CD4-positive, alpha-beta memory T cell (primary cell): ENCODE data around the gene PRIMA1. TPM values are rescaled to one million over a fixed set of nuclear protein-coding genes. Genes with fewer than 3 reads are reported as not detected.
A peak's percentile ranks its signal among the peaks of the same experiment; 100 is the strongest.

Source experiments
- CTCF ChIA-PET: fragments of 350-600 bp; sonication (Branson Sonifier 250); formaldehyde crosslinking; loops from one replicate; lab custom pipeline; 2021; ENCODE audit warnings: inconsistent platforms; ENCODE audit not compliant: partially characterized antibody; lab: Charles Lee
- POLR2A ChIA-PET: fragments of 350-600 bp; sonication (Branson Sonifier 250); formaldehyde crosslinking; loops from one replicate; lab custom pipeline; 2021; ENCODE audit not compliant: partially characterized antibody; lab: Charles Lee
- DNase-seq, 5 donors: peaks; one replicate each; pipeline versions ENCODE4 v3.0.0 to v3.0.0-alpha.2; 2020 to 2022; ENCODE audit warnings: mixed read lengths in 1 of 5
- H3K27ac ChIP-seq: one replicate; pipeline ENCODE4 v1.7.0; 2013; ENCODE audit warnings: low read depth, low read length
- H3K27me3 ChIP-seq: 2 replicates; pipeline ENCODE4 v1.7.0; 2013; ENCODE audit warnings: mild to moderate bottlenecking, low read length, moderate library complexity; ENCODE audit not compliant: insufficient read depth
- H3K36me3 ChIP-seq: 2 replicates; pipeline ENCODE4 v1.7.0; 2013; ENCODE audit warnings: mild to moderate bottlenecking, low read length, moderate library complexity; ENCODE audit not compliant: insufficient read depth
- H3K4me1 ChIP-seq: 2 replicates; pipeline ENCODE4 v1.7.0; 2013; ENCODE audit warnings: mild to moderate bottlenecking, low read length, moderate library complexity; ENCODE audit not compliant: insufficient read depth
- H3K4me3 ChIP-seq, 2 donors: one replicate each; pipeline ENCODE4 v1.7.0; 2013; ENCODE audit warnings: low read length in 2 of 2, mild to moderate bottlenecking in 1 of 2
- H3K9me3 ChIP-seq, 2 donors: one replicate each; pipeline ENCODE4 v1.7.0; 2013; ENCODE audit warnings: low read length in 2 of 2, control low read depth in 1 of 2; ENCODE audit not compliant: control insufficient read depth in 1 of 2
- H3K27ac Mint-ChIP-seq, 7 donors: one replicate each; pipeline ENCODE4 v1.8.0; 2020 to 2021; ENCODE audit warnings: mixed read lengths in 7 of 7, mild to moderate bottlenecking in 6 of 7, inconsistent platforms in 3 of 7, moderate library complexity in 3 of 7
- H3K27me3 Mint-ChIP-seq, 2 donors: one replicate each; pipeline ENCODE4 v1.8.0; 2020 to 2021; ENCODE audit warnings: mixed read lengths in 2 of 2
- H3K36me3 Mint-ChIP-seq, 2 donors: one replicate each; pipeline ENCODE4 v1.8.0; 2020 to 2021; ENCODE audit warnings: mixed read lengths in 2 of 2, inconsistent platforms in 1 of 2, mild to moderate bottlenecking in 1 of 2
- H3K4me1 Mint-ChIP-seq, 4 donors: one replicate each; pipeline ENCODE4 v1.8.0; 2020 to 2021; ENCODE audit warnings: mixed read lengths in 4 of 4, mild to moderate bottlenecking in 1 of 4
- H3K4me3 Mint-ChIP-seq, 8 donors: one replicate each; pipeline ENCODE4 v1.8.0; 2020 to 2021; ENCODE audit warnings: mixed read lengths in 8 of 8, mild to moderate bottlenecking in 7 of 8, moderate library complexity in 6 of 8, inconsistent platforms in 3 of 8
- H3K9me3 Mint-ChIP-seq, 8 donors: one replicate each; pipeline ENCODE4 v1.8.0; 2020 to 2021; ENCODE audit warnings: mixed read lengths in 8 of 8, mild to moderate bottlenecking in 5 of 8, inconsistent platforms in 3 of 8, moderate library complexity in 1 of 8
- intact Hi-C: fragments of 100-400 bp; cut with micrococcal nuclease; formaldehyde crosslinking; loops from one replicate; pipeline ENCODE4 v1.15.1; 2023
- polyA plus RNA-seq, 2 donors: library from polyadenylated mRNA; unstranded; fragments of 300-500 nt; fragmentation: Illumina TruSeq; gene quantifications; one replicate each; pipeline ENCODE4 v1.2.3, GENCODE V29; 2021
- total RNA-seq, 2 experiments: library from RNA; stranded (reverse); gene quantifications; one replicate each; pipeline ENCODE4 v1.2.3, GENCODE V29; 2021

Gene PRIMA1, protein sequence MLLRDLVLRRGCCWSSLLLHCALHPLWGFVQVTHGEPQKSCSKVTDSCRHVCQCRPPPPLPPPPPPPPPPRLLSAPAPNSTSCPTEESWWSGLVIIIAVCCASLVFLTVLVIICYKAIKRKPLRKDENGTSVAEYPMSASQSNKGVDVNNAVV
- total RNA-seq (not detected), polyA plus RNA-seq (not detected)

DNA sequence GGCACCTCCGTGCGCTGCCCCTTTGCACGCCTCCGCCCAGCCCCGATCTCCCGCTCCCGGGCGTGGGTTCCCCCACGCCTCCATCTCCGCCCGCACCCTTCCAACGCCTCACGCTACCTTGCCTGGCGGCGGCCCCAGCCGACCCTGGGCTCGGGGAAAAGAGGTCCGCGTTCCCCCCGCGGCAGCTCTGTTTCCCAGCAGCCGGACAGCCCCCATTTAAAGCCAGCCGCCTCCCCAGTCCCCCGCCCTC is at the start of gene PRIMA1:
Gene PRIMA1 (minus strand): TSS at position 193 of the 250 bp plus-strand sequence. CDS start 767 bp downstream, outside the sequence.
- ChIA-PET POLR2A (no interaction called here), CTCF (no interaction called here)
- H3K27ac ChIP-seq: no peak within 1 kb of the TSS
- H3K27me3 Mint-ChIP-seq: peaks cover 39 to 54% of the 10 kb centered on the region in 2 donors
- no peaks in the 10 kb centered on the region for H3K9me3 ChIP-seq
- peaks cover 0 to 4% (median 0%) of the 10 kb centered on the region in 8 donors for H3K9me3 Mint-ChIP-seq
- H3K4me1 Mint-ChIP-seq: peaks cover 0 to 17% (median 4%) of the 10 kb centered on the region in 4 donors
- no peaks in the 10 kb centered on the region for H3K36me3 Mint-ChIP-seq
- DNase-seq: no peak
- intact Hi-C loops: no loop called here
- H3K4me3 ChIP-seq: no peak within 1 kb of the TSS
- peak within 1 kb of the TSS in 4 of 8 donors; percentile 22 to 51 (median 40) for H3K4me3 Mint-ChIP-seq
- no peaks in the 10 kb centered on the region for H3K36me3 ChIP-seq
- peaks cover 3% of the 10 kb centered on the region for H3K27me3 ChIP-seq
- no peaks in the 10 kb centered on the region for H3K4me1 ChIP-seq
- peak within 1 kb of the TSS in 1 of 7 donors; percentile 25 for H3K27ac Mint-ChIP-seq

DNA sequence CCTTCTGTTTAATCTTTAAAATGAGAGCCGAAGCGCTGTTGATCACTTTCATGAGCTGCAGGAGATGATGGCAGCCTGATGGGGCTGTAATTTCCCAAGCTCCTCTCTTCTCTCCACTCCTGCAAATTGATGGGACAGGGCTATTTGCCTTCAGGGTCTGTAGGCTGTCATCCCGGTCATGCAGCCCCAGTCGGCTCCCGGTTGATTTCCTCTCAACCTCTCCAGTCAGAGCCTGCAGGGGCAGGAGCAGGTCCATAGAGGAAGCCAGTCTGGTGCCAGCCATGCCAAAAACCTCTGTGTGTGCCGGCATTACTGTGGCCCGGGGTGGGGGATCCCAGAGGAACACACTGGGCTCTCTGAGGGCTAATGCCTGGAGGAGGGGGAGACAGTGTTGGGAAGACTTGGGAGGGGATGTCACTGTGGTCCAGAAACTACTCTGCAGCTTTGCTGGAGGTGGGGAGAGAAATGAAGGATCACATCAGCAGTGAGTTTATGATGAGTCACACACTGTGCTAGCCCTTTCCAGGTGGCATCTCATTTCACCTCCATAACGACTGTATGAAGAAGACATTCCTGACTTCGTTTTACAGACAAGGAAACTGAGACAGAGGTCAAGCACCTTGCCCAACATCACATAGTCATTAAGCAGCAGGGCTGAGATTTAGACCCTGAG is 46.5 kb upstream of the PRIMA1 start:
- Mint-ChIP-seq H3K27ac (no peak overlapping the region), H3K9me3 (peaks cover 0 to 10% (median 4%) of the 10 kb centered on the region in 8 donors), H3K36me3 (no peaks in the 10 kb centered on the region), H3K27me3 (peaks cover 10 to 24% of the 10 kb centered on the region in 2 donors), H3K4me3 (no peak overlapping the region), H3K4me1 (no peaks in the 10 kb centered on the region)
- Histone ChIP-seq H3K4me1 (no peaks in the 10 kb centered on the region), H3K36me3 (no peaks in the 10 kb centered on the region), H3K9me3 (no peaks in the 10 kb centered on the region), H3K27me3 (no peaks in the 10 kb centered on the region), H3K4me3 (no peak overlapping the region), H3K27ac (no peak overlapping the region)
- DNase-seq: no peak
- intact Hi-C loops: no loop called here
- CTCF ChIA-PET: no interaction called here
- POLR2A ChIA-PET: no interaction called here

DNA sequence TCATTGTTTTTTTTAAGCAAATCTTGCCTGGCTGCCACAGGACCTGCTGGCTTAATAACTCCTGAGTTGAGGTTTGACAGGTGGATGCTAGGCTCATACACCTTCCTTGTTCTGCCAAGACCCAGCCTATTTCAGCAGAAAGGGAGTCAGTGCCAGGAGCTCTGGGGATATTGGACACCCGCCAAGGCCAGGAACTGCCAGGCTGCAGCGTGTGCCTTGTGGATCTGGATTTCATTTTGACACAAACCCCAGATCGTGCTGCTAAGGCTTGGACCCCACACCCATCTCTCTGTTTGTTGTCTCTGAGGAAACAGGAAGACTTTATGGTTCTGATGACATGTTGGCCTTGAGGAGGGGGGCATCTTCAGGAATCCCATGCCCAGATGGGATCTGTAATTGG is 44.4 kb upstream of the PRIMA1 start:
- Mint-ChIP-seq H3K4me1 (no peaks in the 10 kb centered on the region), H3K36me3 (no peaks in the 10 kb centered on the region), H3K4me3 (no peak overlapping the region), H3K9me3 (peaks cover 0 to 10% (median 4%) of the 10 kb centered on the region in 8 donors), H3K27me3 (peaks cover 8 to 18% of the 10 kb centered on the region in 2 donors), H3K27ac (no peak overlapping the region)
- Histone ChIP-seq H3K4me3 (no peak overlapping the region), H3K27ac (no peak overlapping the region), H3K36me3 (no peaks in the 10 kb centered on the region), H3K27me3 (no peaks in the 10 kb centered on the region), H3K4me1 (no peaks in the 10 kb centered on the region), H3K9me3 (no peaks in the 10 kb centered on the region)
- intact Hi-C loops: no loop called here
- CTCF ChIA-PET: no interaction called here
- POLR2A ChIA-PET: no interaction called here
- DNase-seq: no peak

DNA sequence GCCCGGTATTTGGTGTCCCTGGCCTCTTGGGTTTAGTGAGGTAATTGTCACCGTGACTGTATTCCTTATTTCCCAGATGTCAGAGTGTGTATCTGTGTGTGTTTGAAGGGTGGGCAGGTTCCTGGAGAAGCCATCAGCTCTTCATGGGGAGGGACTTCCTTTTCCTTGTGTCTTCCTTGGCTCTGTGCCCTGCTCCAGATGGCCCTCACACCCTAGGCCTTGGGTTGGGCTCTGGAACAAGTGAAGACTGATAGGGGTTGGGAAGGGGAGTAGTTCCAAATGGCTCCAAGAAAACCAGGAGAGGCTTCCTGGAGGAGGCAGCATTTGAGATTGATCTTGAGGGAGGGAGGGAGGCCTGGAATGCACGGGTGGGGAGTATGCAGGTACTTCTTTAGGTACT is 43.8 kb upstream of the PRIMA1 start:
- H3K27me3 Mint-ChIP-seq: peaks cover 9 to 18% of the 10 kb centered on the region in 2 donors

DNA sequence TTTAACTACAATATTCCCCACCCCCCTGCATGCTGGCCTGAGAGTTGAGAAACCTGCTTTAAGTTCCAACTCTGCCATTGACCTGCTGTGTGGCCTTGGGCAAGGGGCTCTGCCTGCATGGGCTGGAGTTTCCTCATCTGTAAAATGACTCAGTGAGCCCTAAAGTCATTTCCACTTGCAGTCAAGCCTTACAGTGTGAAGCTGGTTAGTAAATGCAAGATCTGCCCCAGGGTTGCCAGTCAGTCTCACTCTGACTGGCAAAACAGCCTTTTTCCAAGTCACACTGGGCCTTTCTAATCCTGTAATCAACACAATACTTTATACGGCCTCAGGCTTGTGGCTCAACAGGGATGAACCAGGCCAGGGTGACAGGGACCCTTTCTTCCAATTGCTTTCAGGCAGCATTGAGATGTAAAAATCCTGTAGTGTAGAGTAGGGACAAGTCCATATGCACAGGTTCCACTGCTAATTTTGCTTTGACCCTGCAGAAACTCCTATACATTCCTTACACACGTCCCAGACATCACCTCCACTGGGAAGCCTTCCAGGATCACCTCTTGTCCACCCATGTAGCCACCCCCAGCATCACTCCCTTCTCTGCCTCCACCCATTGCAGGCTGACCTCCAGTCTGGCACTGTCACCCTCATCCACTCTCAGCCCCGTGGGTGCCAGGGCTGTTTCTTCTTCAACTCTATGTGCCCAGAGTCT is 42.6 kb upstream of the PRIMA1 start:
- Histone ChIP-seq H3K27ac (no peak overlapping the region), H3K4me1 (no peaks in the 10 kb centered on the region), H3K9me3 (no peaks in the 10 kb centered on the region), H3K4me3 (no peak overlapping the region), H3K36me3 (no peaks in the 10 kb centered on the region), H3K27me3 (no peaks in the 10 kb centered on the region)
- H3K4me3 Mint-ChIP-seq: no peak overlapping the region
- peaks cover 12 to 20% of the 10 kb centered on the region in 2 donors for H3K27me3 Mint-ChIP-seq
- H3K4me1 Mint-ChIP-seq: no peaks in the 10 kb centered on the region
- intact Hi-C loops: no loop called here
- ChIA-PET POLR2A (no interaction called here), CTCF (no interaction called here)
- H3K9me3 Mint-ChIP-seq: peaks cover 0 to 3% (median 0%) of the 10 kb centered on the region in 8 donors
- no peak for DNase-seq
- no peaks in the 10 kb centered on the region for H3K36me3 Mint-ChIP-seq
- H3K27ac Mint-ChIP-seq: no peak overlapping the region

More for the DNA sequence above, 43.8 kb upstream of the PRIMA1 start:
- POLR2A ChIA-PET: no interaction called here
- no peaks in the 10 kb centered on the region for H3K4me1 ChIP-seq
- intact Hi-C loops: no loop called here
- H3K27ac ChIP-seq: no peak overlapping the region
- peaks cover 0 to 8% (median 3%) of the 10 kb centered on the region in 8 donors for H3K9me3 Mint-ChIP-seq
- H3K4me3 Mint-ChIP-seq: no peak overlapping the region
- H3K4me1 Mint-ChIP-seq: no peaks in the 10 kb centered on the region
- no peak for DNase-seq
- H3K36me3 Mint-ChIP-seq: no peaks in the 10 kb centered on the region
- H3K9me3 ChIP-seq: no peaks in the 10 kb centered on the region
- no peak overlapping the region for H3K27ac Mint-ChIP-seq
- no peaks in the 10 kb centered on the region for H3K27me3 ChIP-seq
- H3K4me3 ChIP-seq: no peak overlapping the region
- CTCF ChIA-PET: no interaction called here
- no peaks in the 10 kb centered on the region for H3K36me3 ChIP-seq

DNA sequence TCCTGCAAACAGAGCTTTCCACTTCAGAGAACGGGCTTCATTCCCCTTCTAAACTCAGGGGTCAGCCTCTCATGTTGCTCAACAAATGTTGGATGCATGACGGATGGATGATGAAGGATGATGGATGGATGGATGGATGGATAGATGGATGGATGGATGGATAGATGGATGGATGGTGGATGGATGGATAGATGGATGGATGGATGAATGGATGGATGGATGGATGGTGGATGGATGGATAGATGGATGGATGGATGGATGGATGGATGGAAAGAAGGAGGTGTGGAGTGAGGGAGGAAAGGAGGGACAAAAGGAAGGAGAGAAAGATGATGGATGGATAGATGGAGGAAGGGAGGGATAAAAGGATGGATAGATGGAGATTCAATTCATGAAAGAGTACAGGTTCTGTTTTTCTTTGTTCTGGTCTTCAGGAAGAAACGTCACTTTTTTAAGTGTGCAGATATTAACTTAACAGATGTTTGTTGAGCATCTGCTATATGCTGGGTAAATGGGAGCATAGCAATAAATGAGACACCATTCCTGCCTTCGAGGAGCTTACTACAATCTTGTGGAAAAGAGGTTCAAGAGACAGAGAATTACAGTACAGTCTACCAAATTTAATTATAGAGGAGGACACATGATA is 41.7 kb upstream of the PRIMA1 start:
- CTCF ChIA-PET: no interaction called here
- H3K4me3 ChIP-seq: no peak overlapping the region
- H3K27me3 Mint-ChIP-seq: peaks cover 14 to 23% of the 10 kb centered on the region in 2 donors
- no peak overlapping the region for H3K27ac Mint-ChIP-seq
- intact Hi-C loops: no loop called here
- no peaks in the 10 kb centered on the region for H3K9me3 ChIP-seq
- H3K27me3 ChIP-seq: no peaks in the 10 kb centered on the region
- POLR2A ChIA-PET: no interaction called here
- no peaks in the 10 kb centered on the region for H3K36me3 ChIP-seq
- no peaks in the 10 kb centered on the region for H3K4me1 ChIP-seq
- no peaks in the 10 kb centered on the region for H3K9me3 Mint-ChIP-seq
- no peak for DNase-seq
- no peak overlapping the region for H3K4me3 Mint-ChIP-seq
- H3K4me1 Mint-ChIP-seq: no peaks in the 10 kb centered on the region
- no peak overlapping the region for H3K27ac ChIP-seq
- H3K36me3 Mint-ChIP-seq: no peaks in the 10 kb centered on the region

DNA sequence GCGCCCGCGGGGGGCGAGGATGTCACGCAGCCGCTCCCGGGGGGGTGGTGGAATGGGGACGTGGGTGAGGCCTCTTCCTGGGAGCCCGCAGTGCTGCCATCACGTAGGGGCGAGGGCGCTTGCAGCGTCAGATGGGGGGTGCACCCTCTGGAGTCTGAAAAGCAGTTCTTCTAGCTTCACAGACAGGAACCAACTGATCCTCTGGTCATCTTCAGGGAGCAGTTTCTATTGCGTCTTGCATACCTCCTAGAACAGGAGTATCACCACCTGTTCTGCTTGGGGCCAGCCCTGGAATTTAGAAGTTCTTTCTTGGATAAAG is 36.9 kb upstream of the PRIMA1 start:
- POLR2A ChIA-PET: no interaction called here
- intact Hi-C loops: no loop called here
- H3K9me3 Mint-ChIP-seq: no peaks in the 10 kb centered on the region

More for the DNA sequence above, 36.9 kb upstream of the PRIMA1 start:
- Mint-ChIP-seq H3K36me3 (no peaks in the 10 kb centered on the region), H3K27ac (no peak overlapping the region), H3K4me1 (no peaks in the 10 kb centered on the region), H3K4me3 (no peak overlapping the region), H3K27me3 (peaks cover 11 to 15% of the 10 kb centered on the region in 2 donors)
- CTCF ChIA-PET: no interaction called here
- no peaks in the 10 kb centered on the region for H3K4me1 ChIP-seq
- DNase-seq: no peak
- no peaks in the 10 kb centered on the region for H3K9me3 ChIP-seq
- H3K36me3 ChIP-seq: no peaks in the 10 kb centered on the region
- no peak overlapping the region for H3K4me3 ChIP-seq
- no peaks in the 10 kb centered on the region for H3K27me3 ChIP-seq
- no peak overlapping the region for H3K27ac ChIP-seq
